GM19025 (cell line): ENCODE data around the gene TTLL11.
"Not testable (repeated sequence)": the region's sequence is repeated elsewhere in the genome, so short reads cannot be mapped to it uniquely, and the experiment has no call there.

Experiments used
- ATAC-seq: cut with Tn5 transposase; IDR thresholded peaks from one replicate; pipeline ENCODE4 v1.9.1; 2021; ENCODE audit warnings: mild to moderate bottlenecking, low read depth, moderate library complexity; ENCODE audit not compliant: unreplicated experiment

The TTLL11 gene

DNA sequence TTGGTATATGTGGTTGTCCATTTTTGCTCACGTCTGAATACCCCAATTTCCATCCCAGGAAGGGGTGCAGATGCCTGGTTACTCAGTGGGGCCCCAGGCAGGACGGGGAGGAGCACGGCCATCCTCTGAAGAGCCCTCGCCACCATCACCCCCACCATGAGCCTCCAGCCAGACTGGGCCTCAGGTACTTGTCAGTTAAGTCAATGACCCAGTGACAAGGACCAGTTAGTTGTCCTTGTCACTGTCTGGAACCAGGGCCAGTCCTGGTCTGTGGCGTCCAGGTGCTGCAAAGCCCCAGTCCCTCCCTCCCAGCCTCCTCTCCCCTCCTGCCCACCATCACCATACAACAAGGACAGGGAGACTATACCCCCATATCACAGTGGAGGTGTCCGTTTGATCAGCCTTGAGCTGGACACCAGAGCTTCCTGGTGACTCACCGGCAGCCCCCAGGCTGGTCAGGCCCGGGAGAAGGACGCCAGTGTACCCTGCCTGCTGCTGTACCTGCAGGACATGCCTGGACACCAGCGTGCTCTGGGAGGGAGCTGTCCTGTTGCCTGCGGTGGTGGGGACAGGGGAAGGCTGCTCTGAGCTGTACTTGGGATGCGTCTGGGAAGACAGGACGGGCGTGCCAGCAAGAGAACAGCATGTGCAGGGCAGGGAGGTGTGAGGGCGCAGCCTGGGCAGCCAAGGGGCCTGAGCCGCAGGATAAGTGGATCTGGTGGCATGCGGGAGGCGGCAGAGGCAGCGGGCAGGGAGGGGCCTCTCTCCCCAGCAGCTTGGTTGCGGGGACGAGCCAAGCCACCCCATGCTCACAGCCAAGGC lies 32.6 kb upstream of the TTLL11 start:
- no peak for ATAC-seq

DNA sequence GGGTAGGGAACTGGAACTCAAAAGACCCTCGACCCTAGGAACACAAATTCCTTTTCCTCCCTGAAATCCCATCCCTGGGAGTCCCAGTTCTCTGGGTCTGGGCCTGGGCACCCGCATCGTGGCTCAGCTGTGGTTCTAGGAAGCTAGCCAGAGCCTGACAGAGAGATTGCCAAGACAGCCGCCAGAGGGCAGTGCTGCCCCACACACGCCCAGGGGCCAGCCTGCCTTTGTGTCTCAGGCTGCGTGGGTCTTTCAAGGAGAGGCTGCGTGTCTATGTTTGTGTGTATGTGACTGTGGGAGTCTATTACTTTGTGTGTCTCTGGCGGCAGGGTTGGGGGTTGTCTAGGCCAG lies 32.0 kb upstream of the TTLL11 start:
- ATAC-seq = no peak

DNA sequence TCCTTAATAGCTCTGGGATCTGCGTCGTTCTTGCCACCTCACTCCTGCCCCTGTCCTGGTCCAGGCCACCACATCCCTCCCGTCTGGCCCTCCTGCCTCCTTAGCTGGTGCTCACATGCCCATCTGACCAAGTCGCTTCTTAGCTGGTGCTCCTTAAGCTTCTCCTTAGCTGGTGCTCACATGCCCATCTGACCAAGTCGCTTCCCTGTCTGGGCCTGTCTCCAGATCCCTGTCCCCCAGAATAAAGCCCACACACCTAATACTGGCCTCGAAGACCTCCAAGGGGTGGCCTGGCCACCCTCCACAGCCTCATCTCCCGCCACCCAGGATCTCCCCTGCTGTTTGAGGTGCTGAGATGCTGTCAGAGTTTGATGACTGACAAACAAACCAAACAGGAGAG lies 31.4 kb upstream of the TTLL11 start:
- ATAC-seq = no peak

DNA sequence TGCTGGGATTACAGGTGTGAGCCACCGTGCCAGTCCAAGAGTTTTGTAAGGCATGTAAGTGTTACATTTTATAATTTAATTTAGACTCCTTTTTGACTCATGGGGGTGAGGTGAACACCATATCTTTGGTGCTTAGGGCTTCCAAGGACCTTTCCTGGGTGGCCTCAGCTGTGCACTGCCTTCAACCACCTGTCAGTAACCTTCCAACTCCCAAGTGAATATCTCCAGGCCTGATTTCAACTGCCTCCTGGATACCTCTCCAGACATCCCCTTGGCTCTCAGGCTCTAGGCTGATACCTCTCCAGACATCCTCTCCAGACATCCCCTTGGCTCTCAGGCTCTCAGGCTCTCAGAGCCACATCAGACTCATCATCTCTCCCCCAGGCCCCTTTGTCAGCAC lies 30.9 kb upstream of the TTLL11 start:
- ATAC-seq = no peak

DNA sequence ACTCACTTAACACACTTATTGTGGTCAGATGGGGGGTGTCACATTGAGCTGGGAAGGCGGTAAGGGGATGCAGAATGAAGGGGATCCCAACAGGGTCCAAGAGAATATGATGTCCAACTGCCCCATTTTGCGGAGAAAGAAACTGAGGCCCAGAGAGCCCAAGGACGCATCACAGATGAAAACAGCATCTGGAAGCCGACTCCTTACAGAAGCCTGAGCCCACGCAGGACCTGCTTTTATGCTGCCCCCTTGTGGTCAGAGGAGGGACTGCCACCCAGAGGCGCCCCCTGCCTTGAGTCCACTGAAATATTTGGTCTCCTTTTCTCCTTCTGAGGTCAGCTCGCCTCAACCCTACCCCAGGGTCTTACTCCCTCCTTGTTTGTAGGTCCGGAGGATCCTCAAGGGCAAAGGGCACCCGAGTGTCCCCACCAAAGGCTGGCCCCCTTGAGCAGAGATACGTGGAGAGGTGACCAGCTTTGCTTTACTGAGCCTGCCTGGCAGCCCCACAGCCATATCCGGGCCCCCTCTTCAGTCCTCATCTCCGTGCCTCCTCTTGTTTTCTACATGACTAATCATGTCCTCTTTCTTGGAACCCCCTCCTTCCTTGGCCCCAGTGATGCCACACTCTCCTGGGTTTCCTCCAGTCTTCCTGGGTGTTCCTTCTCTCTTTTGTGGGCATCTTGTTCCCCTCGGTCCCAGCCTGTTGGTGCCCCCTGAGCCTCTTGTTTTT lies 30.0 kb upstream of the TTLL11 start:
- ATAC-seq = no peak

DNA sequence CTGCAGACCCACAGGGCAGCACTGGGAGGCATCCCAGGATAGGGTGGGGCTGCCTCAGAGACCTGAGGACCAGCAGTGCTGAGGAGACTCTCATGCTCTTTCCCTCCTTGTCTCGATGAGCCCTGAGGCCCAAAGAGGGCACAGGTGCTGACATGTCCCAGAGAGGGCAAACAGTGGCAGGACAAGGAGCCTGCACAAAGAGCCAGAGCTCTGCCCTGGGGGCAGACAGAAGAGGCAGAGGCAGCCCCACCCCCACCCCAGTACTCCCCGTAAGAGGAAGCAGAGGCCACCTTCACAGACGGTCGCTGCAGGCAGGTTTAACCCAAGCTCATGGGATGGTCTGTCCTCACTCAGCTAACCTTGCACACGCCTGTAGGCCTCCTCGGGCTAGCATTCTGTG lies 29.4 kb upstream of the TTLL11 start:
- ATAC-seq = no peak

DNA sequence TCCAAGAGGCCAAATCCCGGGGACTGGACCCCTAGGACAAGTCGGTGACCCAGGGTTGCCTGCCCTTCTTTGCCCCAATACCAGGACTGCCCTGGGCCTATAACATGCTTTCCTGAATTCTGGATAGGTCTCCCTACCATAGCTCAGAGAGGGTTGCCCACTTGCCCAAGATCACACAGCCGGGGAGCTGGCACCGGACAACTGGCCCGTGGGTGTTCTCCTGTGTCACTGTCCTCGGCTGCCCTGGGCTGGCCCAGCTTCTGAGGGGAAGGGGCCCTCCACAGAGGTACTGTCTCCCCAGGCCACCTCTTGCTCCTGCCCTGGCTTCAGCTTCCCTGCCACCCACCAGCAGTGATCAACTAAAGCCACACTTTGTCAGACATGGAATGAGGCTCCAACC lies 28.8 kb upstream of the TTLL11 start:
- ATAC-seq = no peak

DNA sequence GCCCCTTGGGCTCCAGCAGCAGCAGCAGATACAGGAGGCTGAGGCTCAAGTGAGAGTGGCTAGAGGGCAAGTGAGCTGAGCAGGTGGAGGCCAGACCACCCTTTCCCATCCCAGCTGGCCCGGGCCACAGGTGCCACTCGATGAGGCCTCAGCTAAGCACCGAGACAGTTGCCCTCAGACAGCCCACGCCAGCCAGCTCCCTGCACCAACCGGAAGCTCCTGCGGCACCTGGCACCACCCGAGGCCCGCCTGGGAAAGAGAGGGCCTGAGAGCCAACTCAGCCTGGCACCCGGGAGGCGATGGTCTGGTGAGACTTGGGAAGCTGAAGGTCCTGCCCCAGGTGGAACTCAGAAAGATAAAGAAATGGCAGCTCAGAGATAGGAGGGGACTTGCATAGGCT lies 28.3 kb upstream of the TTLL11 start:
- ATAC-seq = no peak

DNA sequence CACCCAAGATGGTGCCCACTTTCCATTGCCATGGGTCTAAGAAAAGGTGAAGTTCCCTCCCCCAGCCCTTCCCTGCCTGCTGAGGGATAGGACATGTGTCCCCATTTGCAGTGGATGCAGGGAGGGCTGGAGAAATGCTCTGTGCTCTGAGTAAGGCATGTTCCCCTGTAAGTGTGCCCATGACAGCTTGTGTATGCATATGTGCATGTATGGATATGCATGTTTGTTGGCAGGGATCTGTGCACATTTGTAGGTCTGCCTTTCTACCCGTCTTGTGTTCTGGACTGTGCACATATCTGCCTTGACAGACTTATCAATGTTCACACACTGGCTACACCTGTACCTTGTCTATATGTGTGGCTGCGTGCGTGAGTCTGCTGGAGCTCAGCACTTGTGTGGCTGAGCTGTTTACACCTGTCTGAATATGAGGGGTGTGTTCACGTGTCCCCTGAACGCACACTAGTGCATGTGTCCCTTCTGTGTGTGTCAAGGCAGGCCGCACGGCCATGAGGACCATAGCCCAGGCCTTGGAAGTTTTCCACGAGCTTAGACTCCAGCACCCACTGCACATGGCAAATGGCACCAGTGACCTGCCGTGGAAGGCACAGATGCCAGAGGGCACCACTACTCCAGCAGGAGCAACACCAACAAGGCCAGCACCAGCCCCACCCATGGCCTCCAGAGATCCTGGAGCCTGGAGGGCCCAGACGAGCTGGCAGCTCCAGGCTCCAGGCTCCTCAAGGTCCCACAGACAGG lies 27.4 kb upstream of the TTLL11 start:
- ATAC-seq = no peak

DNA sequence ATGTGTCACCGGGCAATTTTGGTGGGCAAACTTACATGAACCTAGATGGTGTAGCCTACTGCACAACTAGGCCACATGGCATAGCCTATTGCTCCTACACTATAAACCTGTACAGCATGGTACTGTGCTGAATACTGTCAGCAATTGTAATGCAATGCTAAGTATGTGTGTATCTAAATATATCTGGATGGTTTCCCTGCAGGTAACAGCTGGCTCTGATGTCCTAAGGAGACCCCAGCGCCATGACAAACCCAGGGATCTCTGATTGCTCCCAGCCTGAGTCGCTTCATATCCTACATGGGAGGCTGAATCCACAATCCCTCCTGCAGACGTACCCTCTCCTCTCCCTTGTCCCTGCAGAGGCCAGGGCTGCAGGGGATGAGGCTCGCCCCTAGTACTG lies 26.6 kb upstream of the TTLL11 start:
- no peak for ATAC-seq

DNA sequence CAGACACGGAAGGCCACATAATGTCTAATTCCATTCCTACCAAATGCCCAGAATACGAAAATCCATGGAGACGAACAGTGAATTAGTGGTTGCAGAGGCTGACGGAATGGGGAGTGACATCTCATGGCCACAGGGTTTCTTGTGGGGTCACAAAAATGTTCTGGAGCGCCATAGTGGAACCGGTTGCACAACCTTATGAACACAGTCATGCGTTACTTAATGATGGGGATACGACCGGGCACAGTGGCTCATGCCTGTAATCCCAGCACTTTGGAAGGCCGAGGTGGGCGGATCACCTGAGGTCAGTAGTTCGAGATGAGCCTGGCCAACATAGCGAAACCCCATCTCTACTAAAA lies 26.0 kb upstream of the TTLL11 start:
- no peak for ATAC-seq

DNA sequence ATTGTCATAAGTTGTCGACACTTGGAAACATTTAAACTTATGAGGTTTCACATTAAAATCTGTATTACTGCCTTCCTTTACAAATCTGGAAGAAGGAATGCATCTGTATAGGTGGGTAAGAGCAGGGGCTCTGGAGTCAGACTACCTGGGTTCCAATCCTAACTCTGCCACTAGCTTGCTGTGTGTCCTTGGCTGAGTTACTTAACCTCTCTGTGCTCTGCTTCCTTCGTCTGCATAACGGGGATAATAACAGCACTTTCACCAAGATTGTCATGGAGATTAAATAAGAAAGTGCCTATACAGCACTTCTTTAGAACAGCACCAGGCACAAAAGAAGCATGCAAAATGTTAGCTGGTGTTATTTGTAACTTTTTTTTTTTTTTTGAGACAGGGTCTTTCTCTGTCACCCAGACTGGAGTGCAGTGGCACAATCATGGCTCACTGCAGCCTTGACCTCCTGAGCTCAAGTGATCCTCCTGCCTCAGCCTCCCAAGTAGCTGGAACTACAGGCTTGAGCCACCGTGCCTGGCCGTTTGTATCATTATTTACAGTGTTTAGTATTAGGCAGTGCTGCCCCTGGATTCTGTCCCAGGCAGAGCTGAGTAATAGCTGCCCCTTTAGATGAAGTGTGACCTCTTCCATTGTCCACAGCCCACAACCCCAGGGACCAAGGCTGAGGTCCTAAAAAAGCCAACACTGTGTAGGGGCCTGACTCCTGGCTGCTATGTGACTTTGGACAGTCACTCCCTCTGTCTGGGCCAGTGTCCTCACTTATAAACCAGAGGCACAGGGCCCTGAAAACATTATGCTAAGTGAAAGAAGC lies 25.4 kb upstream of the TTLL11 start:
- no peak for ATAC-seq

DNA sequence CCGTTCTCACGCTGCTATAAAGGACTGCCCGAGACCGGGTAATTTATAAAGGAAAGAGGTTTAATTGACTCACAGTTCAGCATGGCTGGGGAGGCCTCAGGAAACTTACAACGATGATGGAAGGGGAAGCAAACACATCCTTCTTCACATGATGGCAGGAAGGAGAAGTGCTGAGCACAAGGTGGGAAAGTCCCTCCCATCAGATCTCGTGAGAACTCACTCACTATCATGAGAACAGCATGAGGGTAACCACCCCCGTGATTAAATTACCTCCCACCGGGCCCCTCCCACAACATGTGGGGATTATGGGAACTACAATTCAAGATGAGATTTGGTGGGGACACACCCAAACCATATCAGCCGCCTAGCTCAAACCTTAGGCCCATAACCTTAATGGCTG lies 24.1 kb upstream of the TTLL11 start:
- not testable (repeated sequence) for ATAC-seq

DNA sequence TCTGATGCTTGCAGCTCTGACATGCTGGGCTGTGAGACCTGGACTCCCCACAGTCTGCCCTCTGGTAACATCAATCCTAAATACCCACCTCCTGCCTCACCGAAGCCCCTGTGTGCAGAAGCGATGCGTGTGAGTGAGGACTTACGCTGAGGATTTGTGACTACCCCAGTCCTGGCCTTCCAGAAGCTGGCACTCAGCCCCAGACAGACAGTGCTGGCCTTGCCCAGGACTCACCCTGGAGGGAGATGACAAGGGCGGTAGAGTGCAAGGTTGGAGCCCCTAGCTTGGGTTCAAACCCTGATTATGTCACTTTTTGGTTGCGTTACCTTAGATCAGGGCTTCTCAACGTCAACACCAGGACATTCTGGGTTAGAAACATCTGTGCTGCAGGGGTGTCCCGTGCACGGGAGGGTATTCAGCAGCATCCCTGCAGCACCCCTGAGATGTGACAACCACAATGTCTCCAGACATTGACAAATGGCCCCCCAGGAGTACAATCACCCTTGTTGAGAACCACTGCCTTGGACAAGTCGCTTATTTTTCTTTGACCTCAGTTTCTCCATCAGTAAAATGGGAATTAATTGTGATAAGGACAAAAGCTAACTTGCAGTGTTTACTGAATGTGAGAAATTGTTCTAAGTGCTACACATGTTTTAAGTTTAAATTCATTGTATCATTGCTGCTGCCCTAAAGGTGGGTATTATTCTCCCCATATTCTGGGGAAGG lies 23.5 kb upstream of the TTLL11 start:
- no peak for ATAC-seq

DNA sequence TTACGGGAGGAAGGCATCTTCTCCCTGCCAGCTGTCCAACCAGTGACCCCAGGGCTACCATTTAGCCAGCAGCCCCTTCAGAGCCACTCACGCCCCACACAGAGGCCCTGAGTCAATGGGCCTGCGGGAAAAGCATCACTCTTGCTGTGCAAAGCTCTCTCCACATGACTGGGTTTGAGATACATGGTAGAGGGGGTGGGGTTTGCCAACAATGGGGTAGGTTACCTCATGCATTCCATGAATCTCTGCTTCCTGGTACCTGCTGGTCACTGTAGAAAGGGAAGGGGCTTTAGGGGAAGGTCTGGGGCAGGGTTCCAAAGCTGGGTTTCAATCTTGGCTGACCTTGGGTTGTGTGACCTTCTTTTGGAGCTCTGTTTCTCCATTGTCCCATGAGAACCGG lies 22.9 kb upstream of the TTLL11 start:
- no peak for ATAC-seq

DNA sequence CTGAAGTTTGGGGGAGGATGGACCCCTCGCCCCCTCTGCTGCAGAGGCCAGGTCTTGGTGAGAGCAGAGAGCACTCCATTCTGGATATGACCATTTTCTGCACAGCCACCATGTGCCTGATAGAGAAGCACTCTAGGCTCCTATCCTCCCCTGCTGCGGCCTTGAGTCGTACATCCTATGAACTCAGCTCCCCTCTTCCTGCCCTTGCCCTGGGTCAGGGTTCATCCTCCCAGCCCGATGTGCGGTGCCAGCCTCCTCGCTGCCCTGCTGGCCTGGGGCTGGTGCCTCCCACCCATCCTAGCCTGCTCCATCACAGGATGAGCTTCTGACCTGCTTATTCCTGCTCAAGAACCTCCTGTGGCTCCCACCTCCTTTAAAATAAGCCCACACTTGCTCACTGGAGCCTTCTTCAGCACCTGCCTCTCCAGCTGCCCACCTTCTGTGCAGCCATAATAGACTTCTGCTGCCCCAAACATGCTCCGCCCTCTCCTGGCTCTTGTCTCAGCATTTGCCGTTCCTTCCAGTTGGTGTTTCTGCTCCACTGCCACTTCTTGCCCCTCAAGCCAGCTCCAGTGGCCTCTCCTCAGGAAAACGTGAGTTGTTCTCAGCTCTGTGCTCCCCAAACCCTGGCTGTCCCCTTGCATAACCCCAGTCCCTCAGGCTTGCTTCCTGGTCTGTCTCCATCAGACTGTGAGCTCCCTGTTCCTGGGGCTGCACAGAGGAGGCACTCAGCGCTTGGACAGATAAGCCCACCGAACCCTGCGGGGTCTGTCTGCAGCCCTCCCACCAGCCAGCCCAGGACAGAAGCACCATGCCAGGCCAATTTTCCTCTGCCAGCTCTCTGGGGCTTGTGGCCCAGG lies 22.3 kb upstream of the TTLL11 start:
- ATAC-seq = no peak

DNA sequence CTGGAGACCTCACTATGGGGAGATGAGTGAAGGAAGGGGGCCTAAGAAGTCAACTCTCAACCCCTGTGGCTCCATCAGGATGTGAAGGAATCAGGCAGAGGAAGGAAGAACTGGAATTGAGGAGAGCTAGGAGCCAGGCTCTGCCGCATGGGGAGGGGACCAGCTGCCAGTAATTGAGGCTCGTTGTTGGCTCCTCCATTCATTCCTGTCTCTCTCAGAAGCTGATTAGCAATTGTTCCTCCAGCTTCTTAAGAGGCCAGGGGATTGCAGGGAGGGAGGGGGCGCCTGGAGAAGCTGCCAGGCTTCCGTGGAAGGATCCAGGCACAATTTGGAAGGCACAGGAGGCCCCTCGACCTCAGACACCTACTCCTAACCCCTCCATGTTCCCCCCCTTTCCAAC lies 20.5 kb upstream of the TTLL11 start:
- ATAC-seq = no peak

DNA sequence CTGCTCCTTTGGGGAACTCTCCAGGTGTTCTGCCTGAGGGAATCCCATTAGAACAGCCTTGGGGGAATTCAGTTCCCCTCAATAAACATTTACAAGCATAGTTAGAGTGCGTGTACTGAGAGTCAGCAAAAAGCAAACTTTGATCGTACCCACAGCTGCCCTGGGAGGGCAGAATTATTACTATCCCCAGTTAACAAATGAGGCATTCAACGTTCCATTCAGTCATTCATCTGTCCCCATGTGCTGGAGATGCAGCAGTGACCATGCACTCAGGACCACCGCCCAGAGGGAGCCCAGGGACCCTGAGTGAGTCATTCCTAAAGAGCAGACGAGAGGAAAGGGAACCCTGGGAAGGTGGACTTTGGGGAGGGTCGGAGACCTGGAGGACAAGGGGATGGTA lies 19.1 kb upstream of the TTLL11 start:
- no peak for ATAC-seq

DNA sequence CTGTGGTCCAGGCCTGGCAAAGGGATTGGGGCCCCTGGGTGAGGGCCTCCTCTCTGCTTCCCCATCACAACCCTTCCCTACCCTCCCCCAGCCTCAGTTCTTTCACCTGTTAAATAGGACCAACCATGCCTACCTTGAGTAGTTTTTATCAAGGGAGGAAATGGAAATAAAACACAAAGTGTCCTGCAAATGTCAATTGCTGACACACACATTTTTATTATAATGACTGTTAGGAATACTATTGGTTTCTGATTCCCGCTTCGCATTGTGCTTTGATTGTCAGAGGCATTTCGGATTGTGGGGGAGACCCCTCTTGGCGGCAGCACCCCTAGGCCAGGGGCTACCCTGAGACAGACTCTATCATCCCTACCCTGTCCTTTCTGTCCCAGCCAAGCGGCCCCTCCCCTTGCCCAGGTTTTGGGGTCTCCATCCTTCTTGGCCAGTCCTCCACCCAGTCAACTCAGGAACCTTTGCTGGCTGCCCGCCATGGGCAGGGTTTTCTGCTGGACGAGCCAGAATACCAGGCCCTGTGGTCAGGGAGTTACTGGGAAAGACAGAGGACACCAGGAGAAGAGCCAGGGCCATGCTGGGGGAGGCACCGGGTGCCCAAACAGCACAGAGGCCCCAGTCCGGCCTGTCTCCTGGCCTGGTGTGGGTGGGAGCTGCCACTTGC lies 18.4 kb upstream of the TTLL11 start:
- no peak for ATAC-seq
